T-helper 17 cell (primary cell): ENCODE data around the gene PPP1R17. TPM values are rescaled to one million over a fixed set of nuclear protein-coding genes. Genes with fewer than 3 reads are reported as not detected.

ENCODE experiments used
- ATAC-seq: fragments of 150-1000 bp; cut with Tn5 transposase; 2 replicates; pipeline ENCODE4 v1.10.0; 2021; ENCODE audit warnings: mild to moderate bottlenecking, moderate library complexity
- DNase-seq, 3 donors: peaks; one replicate each; pipeline versions ENCODE4 v3.0.0 to v3.0.0-alpha.2; 2020 to 2021
- H3K9me3 ChIP-seq: one replicate; pipeline ENCODE4 v1.7.0; 2013; ENCODE audit warnings: low read length, mild to moderate bottlenecking; ENCODE audit not compliant: control insufficient read depth, poor library complexity, severe bottlenecking
- H3K27ac Mint-ChIP-seq: one replicate; pipeline ENCODE4 v1.8.0; 2022; ENCODE audit warnings: mild to moderate bottlenecking, moderate library complexity, mixed read lengths
- H3K27me3 Mint-ChIP-seq: one replicate; pipeline ENCODE4 v1.8.0; 2022; ENCODE audit warnings: mixed read lengths
- H3K36me3 Mint-ChIP-seq: one replicate; pipeline ENCODE4 v1.8.0; 2022; ENCODE audit warnings: low read depth, mixed read lengths
- H3K4me1 Mint-ChIP-seq: one replicate; pipeline ENCODE4 v1.8.0; 2022; ENCODE audit warnings: mild to moderate bottlenecking, mixed read lengths
- H3K4me3 Mint-ChIP-seq: one replicate; pipeline ENCODE4 v1.8.0; 2022; ENCODE audit warnings: mild to moderate bottlenecking, moderate library complexity, mixed read lengths
- total RNA-seq, 4 donors: library from RNA in 2 of 4; stranded (reverse) in 2 of 4; gene quantifications; one replicate each; pipeline ENCODE4 v1.2.3 and lab custom pipeline; 2022 to 2026

The PPP1R17 gene
- total RNA-seq, 2 donors from 2014 or later: not detected

GRCh38 chr7:31716355-31716754 is 29.3 kb downstream of the PPP1R17 start:
- H3K9me3 ChIP-seq: no peaks in the 10 kb centered on the region
- Mint-ChIP-seq H3K27me3 (no peaks in the 10 kb centered on the region), H3K4me3 (no peak overlapping the region), H3K4me1 (no peaks in the 10 kb centered on the region), H3K27ac (no peak overlapping the region), H3K36me3 (no peaks in the 10 kb centered on the region)
- ATAC-seq (no peak), DNase-seq (no peak)

GRCh38 chr7:31720366-31720765 is 33.4 kb downstream of the PPP1R17 start:
- Mint-ChIP-seq H3K4me1 (no peaks in the 10 kb centered on the region), H3K36me3 (no peaks in the 10 kb centered on the region)
- ATAC-seq: no peak

GRCh38 chr7:31724696-31725095 is 37.7 kb downstream of the PPP1R17 start:
- H3K4me1 Mint-ChIP-seq: no peaks in the 10 kb centered on the region
- H3K27ac Mint-ChIP-seq: no peak overlapping the region
- DNase-seq (no peak), ATAC-seq (no peak)
- no peaks in the 10 kb centered on the region for H3K27me3 Mint-ChIP-seq
- no peaks in the 10 kb centered on the region for H3K9me3 ChIP-seq
- H3K36me3 Mint-ChIP-seq: no peaks in the 10 kb centered on the region
- no peak overlapping the region for H3K4me3 Mint-ChIP-seq

More at GRCh38 chr7:31720366-31720765, 33.4 kb downstream of the PPP1R17 start:
- no peaks in the 10 kb centered on the region for H3K9me3 ChIP-seq
- Mint-ChIP-seq H3K27me3 (no peaks in the 10 kb centered on the region), H3K4me3 (no peak overlapping the region), H3K27ac (no peak overlapping the region)
- no peak for DNase-seq

GRCh38 chr7:31729195-31729804 is 42.3 kb downstream of the PPP1R17 start:
- no peaks in the 10 kb centered on the region for H3K4me1 Mint-ChIP-seq
- no peaks in the 10 kb centered on the region for H3K9me3 ChIP-seq
- no peaks in the 10 kb centered on the region for H3K36me3 Mint-ChIP-seq
- H3K27ac Mint-ChIP-seq: no peak overlapping the region
- H3K4me3 Mint-ChIP-seq: no peak overlapping the region
- DNase-seq (no peak), ATAC-seq (no peak)
- no peaks in the 10 kb centered on the region for H3K27me3 Mint-ChIP-seq

GRCh38 chr7:31734456-31734855 is 47.4 kb downstream of the PPP1R17 start:
- ATAC-seq (no peak), DNase-seq (no peak)
- no peaks in the 10 kb centered on the region for H3K4me1 Mint-ChIP-seq
- no peaks in the 10 kb centered on the region for H3K36me3 Mint-ChIP-seq
- no peak overlapping the region for H3K27ac Mint-ChIP-seq
- no peak overlapping the region for H3K4me3 Mint-ChIP-seq
- no peaks in the 10 kb centered on the region for H3K27me3 Mint-ChIP-seq
- H3K9me3 ChIP-seq: no peaks in the 10 kb centered on the region

- H3K27ac Mint-ChIP-seq: no peak overlapping the region
- H3K4me1 Mint-ChIP-seq: no peaks in the 10 kb centered on the region
- no peak for ATAC-seq
- no peaks in the 10 kb centered on the region for H3K36me3 Mint-ChIP-seq
- H3K9me3 ChIP-seq: no peaks in the 10 kb centered on the region
- no peaks in the 10 kb centered on the region for H3K27me3 Mint-ChIP-seq
- DNase-seq: no peak
- H3K4me3 Mint-ChIP-seq: no peak overlapping the region
Measured at GRCh38 chr7:31735991-31736982, 49.3 kb downstream of the PPP1R17 start.

GRCh38 chr7:31741852-31742251 is 54.8 kb downstream of the PPP1R17 start:
- Mint-ChIP-seq H3K27me3 (no peaks in the 10 kb centered on the region), H3K4me1 (no peaks in the 10 kb centered on the region), H3K27ac (no peak overlapping the region), H3K4me3 (no peak overlapping the region), H3K36me3 (no peaks in the 10 kb centered on the region)
- ATAC-seq (no peak), DNase-seq (no peak)
- H3K9me3 ChIP-seq: no peaks in the 10 kb centered on the region

GRCh38 chr7:31744294-31744874 is 57.4 kb downstream of the PPP1R17 start:
- H3K27me3 Mint-ChIP-seq: no peaks in the 10 kb centered on the region

GRCh38 chr7:31747553-31747952 is 60.5 kb downstream of the PPP1R17 start:
- Mint-ChIP-seq H3K4me3 (no peak overlapping the region), H3K4me1 (no peaks in the 10 kb centered on the region), H3K36me3 (no peaks in the 10 kb centered on the region), H3K27ac (no peak overlapping the region), H3K27me3 (no peaks in the 10 kb centered on the region)
- H3K9me3 ChIP-seq: no peaks in the 10 kb centered on the region
- ATAC-seq: no peak
- no peak for DNase-seq

More at GRCh38 chr7:31744294-31744874, 57.4 kb downstream of the PPP1R17 start:
- ATAC-seq (no peak), DNase-seq (no peak)
- no peaks in the 10 kb centered on the region for H3K36me3 Mint-ChIP-seq
- no peak overlapping the region for H3K4me3 Mint-ChIP-seq
- H3K4me1 Mint-ChIP-seq: no peaks in the 10 kb centered on the region
- H3K9me3 ChIP-seq: no peaks in the 10 kb centered on the region
- H3K27ac Mint-ChIP-seq: no peak overlapping the region

- Mint-ChIP-seq H3K27me3 (no peaks in the 10 kb centered on the region), H3K4me1 (no peaks in the 10 kb centered on the region), H3K4me3 (no peak overlapping the region), H3K36me3 (no peaks in the 10 kb centered on the region), H3K27ac (no peak overlapping the region)
- no peaks in the 10 kb centered on the region for H3K9me3 ChIP-seq
- ATAC-seq: no peak
- no peak for DNase-seq
Measured at GRCh38 chr7:31748084-31748483, 61.1 kb downstream of the PPP1R17 start.

GRCh38 chr7:31751726-31752125 is 64.7 kb downstream of the PPP1R17 start:
- Mint-ChIP-seq H3K36me3 (no peaks in the 10 kb centered on the region), H3K27me3 (no peaks in the 10 kb centered on the region), H3K4me1 (no peaks in the 10 kb centered on the region), H3K4me3 (no peak overlapping the region), H3K27ac (no peak overlapping the region)
- H3K9me3 ChIP-seq: no peaks in the 10 kb centered on the region
- no peak for ATAC-seq
- no peak for DNase-seq
